HG02588 (cell line): ENCODE measurements around the gene TUBB2B.
A peak's percentile ranks its signal among the peaks of the same experiment; 100 is the strongest.

Experiments
- ATAC-seq: cut with Tn5 transposase; IDR thresholded peaks from one replicate; pipeline ENCODE4 v1.9.1; 2021; ENCODE audit warnings: mild to moderate bottlenecking, moderate library complexity; ENCODE audit not compliant: unreplicated experiment

TUBB2B gene

DNA sequence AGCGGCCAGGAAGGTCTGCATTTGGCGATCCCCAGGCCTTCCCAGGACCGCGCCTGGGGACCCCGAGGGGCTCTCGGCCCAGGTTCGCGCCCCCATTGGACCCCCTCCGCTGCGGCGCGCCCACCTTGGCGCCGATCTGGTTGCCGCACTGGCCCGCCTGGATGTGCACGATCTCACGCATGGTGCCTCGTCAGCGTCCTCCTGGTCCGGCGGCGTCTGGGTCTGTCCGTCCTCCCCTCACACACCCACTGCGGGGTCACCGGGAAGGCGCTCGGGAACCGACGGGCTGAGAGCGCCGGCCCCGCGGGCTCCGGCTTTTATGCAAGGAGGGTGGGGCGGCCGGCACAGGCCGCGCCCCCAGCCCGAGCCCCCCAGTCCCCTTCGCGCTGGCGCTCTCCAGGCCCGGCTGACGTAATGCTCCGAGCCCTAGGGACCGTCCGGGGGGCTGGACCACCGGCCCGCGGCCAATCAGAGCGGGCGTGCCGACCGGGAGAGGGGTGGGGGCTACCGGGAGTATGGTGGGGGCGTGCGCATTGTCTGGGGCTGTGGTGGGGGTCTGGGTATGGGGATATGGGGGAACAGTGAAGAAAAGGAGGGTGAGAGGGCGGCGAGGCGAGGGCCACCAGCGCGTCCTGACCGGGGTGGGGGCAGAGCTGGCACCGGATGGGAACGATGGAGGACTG is at the start of gene TUBB2B:
TSS of gene TUBB2B (minus strand) at position 291 of the 683 bp plus-strand sequence. CDS start at position 181, 110 bp downstream.
- ATAC-seq = no peak

DNA sequence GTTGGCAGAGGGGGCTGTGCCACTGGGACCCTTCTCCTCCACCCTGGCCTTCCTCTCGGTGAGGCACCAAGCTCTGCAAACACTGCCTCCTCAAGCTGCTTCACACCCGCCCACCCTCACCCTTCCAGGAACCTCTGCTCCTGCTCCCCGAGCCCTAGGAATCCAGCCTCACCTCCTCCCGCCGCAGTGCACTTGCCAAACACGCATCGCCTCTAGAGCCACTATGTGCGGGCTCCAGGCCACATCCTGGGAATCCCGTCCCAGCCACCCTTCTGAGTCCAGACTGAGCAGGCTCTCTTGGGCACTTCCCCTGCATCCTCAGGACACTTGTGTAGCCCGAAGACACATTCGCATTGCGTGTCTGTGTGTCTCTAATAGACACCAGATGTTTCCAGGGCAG is 49.8 kb upstream of the TUBB2B start:
- ATAC-seq = no peak

- ATAC-seq = no peak
Observed at GRCh38 chr6:3276174-3277167, 49.0 kb upstream of the TUBB2B start.

GRCh38 chr6:3273707-3274521 is 46.5 kb upstream of the TUBB2B start:
- ATAC-seq = no peak

GRCh38 chr6:3272911-3273547 is 45.6 kb upstream of the TUBB2B start:
- ATAC-seq = no peak

- ATAC-seq = no peak
Observed at GRCh38 chr6:3271756-3272155, 44.3 kb upstream of the TUBB2B start.

GRCh38 chr6:3270258-3270657 is 42.8 kb upstream of the TUBB2B start:
- ATAC-seq = no peak

- ATAC-seq = no peak
Observed at GRCh38 chr6:3269281-3269975, 42.0 kb upstream of the TUBB2B start.

DNA sequence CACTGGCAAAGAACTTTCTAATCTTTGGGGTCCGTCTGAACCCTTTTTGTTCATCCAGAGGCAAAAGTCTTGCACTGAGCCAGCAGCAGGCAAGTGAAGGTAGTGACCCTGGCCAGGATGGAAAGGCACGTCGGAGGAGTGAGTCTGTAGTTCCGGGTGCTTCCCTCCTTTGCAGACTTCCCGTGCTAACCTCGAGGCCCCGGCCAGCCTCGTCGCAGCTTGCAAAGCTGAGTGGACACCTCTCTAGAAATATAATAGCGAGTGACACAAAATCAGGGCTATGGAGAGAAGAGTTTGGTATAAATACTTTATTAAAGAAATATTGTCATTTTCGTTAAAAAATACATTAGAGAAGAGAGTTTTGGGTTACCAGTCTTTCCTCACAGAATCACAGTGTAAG is 41.2 kb upstream of the TUBB2B start:
- no peak for ATAC-seq

GRCh38 chr6:3267162-3267561 is 39.7 kb upstream of the TUBB2B start:
- ATAC-seq = no peak

DNA sequence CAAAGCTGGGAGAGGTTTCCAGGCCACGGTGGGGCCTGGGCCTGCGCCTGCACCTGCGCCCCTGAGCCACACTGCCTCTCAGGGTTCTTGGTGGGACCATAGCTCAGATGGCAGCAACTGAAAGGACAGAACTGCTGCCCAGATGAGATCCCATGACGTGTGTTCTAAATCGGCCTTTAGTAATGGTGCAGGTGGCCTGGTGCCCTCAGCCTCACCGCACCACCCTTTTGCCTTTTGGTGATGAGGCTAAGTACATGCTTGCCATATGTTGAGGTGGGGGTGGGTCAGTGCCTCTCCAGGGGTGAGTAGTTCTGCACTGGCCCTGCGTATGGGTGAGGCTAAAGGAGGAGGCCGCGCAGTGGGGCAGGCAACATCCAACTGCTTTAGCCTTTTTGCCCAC is 38.7 kb upstream of the TUBB2B start:
- no peak for ATAC-seq

DNA sequence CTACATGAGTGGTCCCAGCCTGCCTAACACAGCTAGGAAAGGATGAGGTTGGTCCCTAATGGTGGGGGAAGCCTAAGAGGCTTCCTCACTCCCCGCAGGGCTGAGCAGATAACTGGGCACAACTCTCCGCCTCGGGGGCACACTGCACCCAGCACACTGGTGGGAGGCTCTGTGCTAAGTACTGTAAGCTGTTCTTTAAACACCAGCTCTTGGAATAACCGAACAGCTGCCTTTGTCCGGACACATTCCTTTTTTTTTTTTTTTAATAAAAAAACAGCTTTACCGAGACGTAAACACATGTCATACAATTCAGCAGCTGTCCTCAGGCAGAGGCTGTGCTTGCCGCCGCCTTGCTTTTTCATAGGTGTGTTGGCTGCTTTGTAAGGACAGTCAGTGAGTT is 38.2 kb upstream of the TUBB2B start:
- ATAC-seq = no peak

DNA sequence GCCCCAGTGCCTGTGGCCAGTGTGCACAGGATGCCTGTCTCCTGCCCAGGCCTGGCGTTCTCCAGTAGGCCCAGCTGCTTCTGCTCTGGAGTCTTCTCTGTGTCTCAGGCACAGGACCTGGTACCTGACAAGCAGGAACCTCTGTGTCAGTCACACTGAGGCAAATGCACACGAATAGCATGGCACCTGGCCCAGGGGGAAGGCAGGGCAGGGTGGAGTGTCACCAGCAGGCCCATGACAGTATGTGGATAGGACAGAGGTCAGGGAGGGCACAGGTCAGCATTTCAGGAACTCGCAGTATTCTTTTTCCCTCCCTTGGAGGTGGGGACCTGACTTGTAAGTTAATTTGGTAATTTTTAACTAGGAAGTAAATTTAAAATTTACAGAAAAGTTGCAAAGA is 36.9 kb upstream of the TUBB2B start:
- no peak for ATAC-seq

- no peak for ATAC-seq
Observed at GRCh38 chr6:3263096-3263495, 35.6 kb upstream of the TUBB2B start.

GRCh38 chr6:3261921-3262320 is 34.5 kb upstream of the TUBB2B start:
- no peak for ATAC-seq

DNA sequence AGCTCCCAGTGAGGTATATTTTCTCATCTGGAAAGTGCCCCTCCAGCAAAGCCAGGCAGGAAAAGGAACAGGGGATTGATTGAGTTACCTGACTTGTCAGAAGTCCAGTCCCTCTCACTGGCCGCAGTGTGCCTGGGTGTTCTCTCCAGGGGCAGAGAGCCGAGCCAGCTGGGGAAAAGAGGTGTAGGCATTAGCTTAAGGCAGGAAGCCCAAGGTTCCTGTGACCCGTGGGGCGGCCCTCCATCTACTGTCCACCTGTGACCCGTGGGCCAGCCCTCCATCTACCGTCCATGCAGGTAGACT is 34.0 kb upstream of the TUBB2B start:
- no peak for ATAC-seq

GRCh38 chr6:3260772-3261517 is 33.5 kb upstream of the TUBB2B start:
- no peak for ATAC-seq

DNA sequence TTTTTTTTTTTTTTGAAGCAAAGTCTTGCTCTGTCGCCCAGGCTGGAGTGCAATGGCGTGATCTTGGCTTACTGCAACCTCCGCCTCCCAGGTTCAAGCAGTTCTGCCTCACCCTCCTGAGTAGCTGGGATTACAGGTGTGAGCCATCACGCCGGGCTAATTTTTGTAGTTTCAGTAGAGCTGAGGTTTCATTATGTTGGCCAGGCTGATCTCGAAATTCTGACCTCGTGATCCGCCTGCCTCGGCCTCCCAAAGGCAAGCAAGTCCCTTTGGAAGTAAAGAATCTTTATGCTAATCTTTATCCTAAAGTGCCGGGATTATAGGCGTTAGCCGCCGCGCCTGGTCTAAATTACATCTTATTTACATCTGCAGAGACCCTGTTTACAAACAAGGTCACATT is 32.8 kb upstream of the TUBB2B start:
- no peak for ATAC-seq

GRCh38 chr6:3259491-3259958 is 32.1 kb upstream of the TUBB2B start:
- peak; percentile 28 for ATAC-seq
